MM.1S (cell line): ENCODE measurements around the gene SLC44A1.

Experiments
- DNase-seq: peaks from one replicate; pipeline ENCODE4 v3.0.0-alpha.2; 2015
- H2AFZ ChIP-seq: fragments of 300-600 bp; sonication (generic); 2 replicates; pipeline ENCODE4 v1.6.0; 2016; ENCODE audit warnings: antibody characterized with exemption, low read length
- H3F3A ChIP-seq: fragments of 300-600 bp; sonication (generic); 2 replicates; pipeline ENCODE4 v1.6.1; 2016; ENCODE audit warnings: mild to moderate bottlenecking, antibody characterized with exemption, low read length, moderate library complexity, mixed read lengths; ENCODE audit not compliant: insufficient read depth
- H3K27ac ChIP-seq: fragments of 300-600 bp; sonication (generic); 2 replicates; pipeline ENCODE4 v1.5.1; 2016; ENCODE audit warnings: mild to moderate bottlenecking, low read length
- H3K27me3 ChIP-seq: fragments of 300-600 bp; sonication (generic); replicated peaks from 2 replicates; pipeline ENCODE4 v1.6.0; 2016; ENCODE audit warnings: low read length; ENCODE audit not compliant: insufficient read depth
- H3K36me3 ChIP-seq: fragments of 300-600 bp; sonication (generic); replicated peaks from 2 replicates; pipeline ENCODE4 v1.6.1; 2016; ENCODE audit warnings: mild to moderate bottlenecking, low read length, mixed read lengths; ENCODE audit not compliant: insufficient read depth
- H3K4me1 ChIP-seq: fragments of 300-600 bp; sonication (generic); 2 replicates; pipeline ENCODE4 v1.6.1; 2016; ENCODE audit warnings: low read length, mixed read lengths
- H3K4me2 ChIP-seq: fragments of 300-600 bp; sonication (generic); 2 replicates; pipeline ENCODE4 v1.6.0; 2016; ENCODE audit warnings: low read depth, low read length
- H3K4me3 ChIP-seq: fragments of 300-600 bp; sonication (generic); 2 replicates; pipeline ENCODE4 v1.5.1; 2016; ENCODE audit warnings: low read length, mixed read lengths
- H3K79me2 ChIP-seq: fragments of 300-600 bp; sonication (generic); 2 replicates; pipeline ENCODE4 v1.6.1; 2016; ENCODE audit warnings: mixed run types, low read length, mixed read lengths
- H3K9ac ChIP-seq: fragments of 300-600 bp; sonication (generic); 2 replicates; pipeline ENCODE4 v1.6.1; 2016; ENCODE audit warnings: low read length, mixed read lengths
- H3K9me2 ChIP-seq: fragments of 300-600 bp; sonication (generic); replicated peaks from 2 replicates; pipeline ENCODE4 v1.6.1; 2016; ENCODE audit warnings: mild to moderate bottlenecking, low read length, mixed read lengths; ENCODE audit not compliant: insufficient read depth
- H3K9me3 ChIP-seq: fragments of 300-600 bp; sonication (generic); replicated peaks from 2 replicates; pipeline ENCODE4 v1.6.1; 2016; ENCODE audit warnings: mild to moderate bottlenecking, low read length, mixed read lengths; ENCODE audit not compliant: insufficient read depth
- H4K20me1 ChIP-seq: fragments of 300-600 bp; sonication (generic); 2 replicates; pipeline ENCODE4 v1.6.1; 2016; ENCODE audit warnings: mild to moderate bottlenecking, low read length, moderate library complexity, mixed read lengths; ENCODE audit not compliant: insufficient read depth
- CTCF ChIP-seq: fragments of 300-600 bp; sonication (generic); IDR thresholded peaks from 2 replicates; pipeline ENCODE4 v1.5.1; 2016; ENCODE audit warnings: antibody characterized with exemption, low read length, mixed read lengths
- EZH2 ChIP-seq: fragments of 300-600 bp; sonication (generic); optimal IDR thresholded peaks from 2 replicates; pipeline ENCODE3; 2017; ENCODE audit warnings: low read depth, mild to moderate bottlenecking, antibody characterized with exemption, low read length, mixed read lengths
- EZH2phosphoT487 ChIP-seq: fragments of 300-600 bp; sonication (generic); IDR thresholded peaks from 2 replicates; pipeline ENCODE4 v1.6.1; 2018; ENCODE audit warnings: antibody characterized with exemption, low read length

Gene SLC44A1

GRCh38 chr9:105466898-105467455 is 222.5 kb downstream of the SLC44A1 start:
- Histone ChIP-seq H3K9me3 (no peaks in the 10 kb centered on the region), H2AFZ (no peak overlapping the region), H3K27me3 (no peaks in the 10 kb centered on the region), H3K4me1 (no peaks in the 10 kb centered on the region), H3F3A (no peaks in the 10 kb centered on the region), H3K27ac (no peak overlapping the region), H3K4me3 (no peak overlapping the region), H3K36me3 (no peaks in the 10 kb centered on the region), H3K4me2 (no peak overlapping the region), H3K9ac (no peak overlapping the region), H3K79me2 (no peaks in the 10 kb centered on the region), H3K9me2 (no peaks in the 10 kb centered on the region), H4K20me1 (no peaks in the 10 kb centered on the region)
- TF ChIP-seq CTCF (no peak), EZH2 (no peak), EZH2phosphoT487 (no peak)
- no peak for DNase-seq

GRCh38 chr9:105468875-105469274 is 224.4 kb downstream of the SLC44A1 start:
- Histone ChIP-seq H3K79me2 (no peaks in the 10 kb centered on the region), H4K20me1 (no peaks in the 10 kb centered on the region), H3K4me3 (no peak overlapping the region), H3K27me3 (no peaks in the 10 kb centered on the region), H3K9ac (no peak overlapping the region), H3K4me1 (no peaks in the 10 kb centered on the region), H3F3A (no peaks in the 10 kb centered on the region), H3K4me2 (no peak overlapping the region), H3K9me3 (no peaks in the 10 kb centered on the region), H3K36me3 (no peaks in the 10 kb centered on the region), H3K27ac (no peak overlapping the region), H3K9me2 (no peaks in the 10 kb centered on the region), H2AFZ (no peak overlapping the region)
- TF ChIP-seq EZH2, result no peak
- TF ChIP-seq CTCF, result no peak
- DNase-seq, result no peak

- Histone ChIP-seq H3K9me3 (no peaks in the 10 kb centered on the region), H3K79me2 (no peaks in the 10 kb centered on the region), H3K9ac (no peak overlapping the region), H3K4me2 (no peak overlapping the region), H3K4me3 (no peak overlapping the region), H3K4me1 (no peaks in the 10 kb centered on the region), H3K9me2 (no peaks in the 10 kb centered on the region), H2AFZ (no peak overlapping the region), H3F3A (no peaks in the 10 kb centered on the region), H4K20me1 (no peaks in the 10 kb centered on the region), H3K27ac (no peak overlapping the region), H3K36me3 (no peaks in the 10 kb centered on the region), H3K27me3 (no peaks in the 10 kb centered on the region)
- DNase-seq, result no peak
- no peak for TF ChIP-seq CTCF
- TF ChIP-seq EZH2phosphoT487, result no peak
- no peak for TF ChIP-seq EZH2
Observed at GRCh38 chr9:105473221-105473620, 228.8 kb downstream of the SLC44A1 start.
